GM12891 (cell line): Measurements from ENCODE around the gene TRIM26.

ENCODE experiments used
- PAX5 ChIP-seq: IDR thresholded peaks from 2 replicates; pipeline ENCODE4 v1.6.1; 2011; ENCODE audit warnings: low read length, moderate library complexity, mild to moderate bottlenecking; ENCODE audit not compliant: insufficient read depth, severe bottlenecking
- POLR2A ChIP-seq: IDR thresholded peaks from 2 replicates; pipeline ENCODE4 v1.6.1; 2011; ENCODE audit warnings: low read depth, low read length, control low read depth
- POLR2AphosphoS5 ChIP-seq: IDR thresholded peaks from 2 replicates; pipeline ENCODE4 v1.6.1; 2011; ENCODE audit warnings: low read depth, low read length, control low read depth
- SPI1 ChIP-seq: IDR thresholded peaks from 2 replicates; pipeline ENCODE4 v1.6.1; 2011; ENCODE audit warnings: low read depth, low read length, control low read depth
- TAF1 ChIP-seq: IDR thresholded peaks from 2 replicates; pipeline ENCODE4 v1.6.1; 2011; ENCODE audit warnings: low read depth, low read length, control low read depth

DNA sequence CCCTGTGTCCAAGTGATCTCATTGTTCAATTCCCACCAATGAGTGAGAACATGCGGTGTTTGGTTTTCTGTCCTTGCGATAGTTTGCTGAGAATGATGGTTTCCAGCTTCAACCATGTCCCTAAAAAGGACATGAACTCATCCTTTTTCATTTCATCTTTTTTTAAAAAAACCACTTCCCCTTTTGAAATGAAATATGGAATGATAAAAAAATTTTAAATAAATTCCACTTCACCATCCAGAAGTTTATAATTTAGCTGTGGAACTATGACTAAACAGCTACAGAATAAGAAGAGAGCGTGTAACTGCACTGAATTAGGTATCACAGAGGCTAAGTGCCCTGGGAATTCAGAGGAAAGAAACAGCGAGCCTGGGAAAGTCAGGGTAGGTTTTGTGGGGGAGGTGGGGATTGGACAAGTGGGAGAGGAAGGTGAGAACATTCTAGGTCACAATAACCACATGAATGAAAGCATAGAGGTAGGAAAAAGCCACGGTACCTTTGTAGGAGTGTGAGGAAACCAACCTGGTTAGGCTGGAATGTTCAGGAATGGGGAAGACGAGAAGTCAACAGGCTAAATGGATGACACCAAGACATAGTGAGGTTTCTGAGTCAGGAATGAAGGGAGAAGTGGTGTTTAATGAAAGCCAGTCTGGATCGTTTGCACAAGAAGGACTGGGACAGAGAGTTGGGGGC is 63.2 kb downstream of the TRIM26 start:
- no peak for TF ChIP-seq POLR2AphosphoS5
- no peak for TF ChIP-seq POLR2A
- TF ChIP-seq TAF1, result no peak
- TF ChIP-seq SPI1, result no peak
- no peak for TF ChIP-seq PAX5
